OCI-LY3 (cell line): ENCODE measurements around the gene NRM.

Experiments
- EZH2phosphoT487 ChIP-seq: fragments of 200-600 bp; shearing (Covaris generic); IDR thresholded peaks from 2 replicates; pipeline ENCODE4 v1.6.1; 2018; ENCODE audit warnings: antibody characterized with exemption, mixed run types, low read depth
- TF ChIP-seq, protein P1 (sequence below): fragments of 200-600, 300-600 bp; sonication (generic); IDR thresholded peaks from 2 replicates; pipeline ENCODE4 v1.5.1; 2014; ENCODE audit warnings: antibody characterized with exemption, low read length, low read depth

- TF ChIP-seq, protein P1, sequence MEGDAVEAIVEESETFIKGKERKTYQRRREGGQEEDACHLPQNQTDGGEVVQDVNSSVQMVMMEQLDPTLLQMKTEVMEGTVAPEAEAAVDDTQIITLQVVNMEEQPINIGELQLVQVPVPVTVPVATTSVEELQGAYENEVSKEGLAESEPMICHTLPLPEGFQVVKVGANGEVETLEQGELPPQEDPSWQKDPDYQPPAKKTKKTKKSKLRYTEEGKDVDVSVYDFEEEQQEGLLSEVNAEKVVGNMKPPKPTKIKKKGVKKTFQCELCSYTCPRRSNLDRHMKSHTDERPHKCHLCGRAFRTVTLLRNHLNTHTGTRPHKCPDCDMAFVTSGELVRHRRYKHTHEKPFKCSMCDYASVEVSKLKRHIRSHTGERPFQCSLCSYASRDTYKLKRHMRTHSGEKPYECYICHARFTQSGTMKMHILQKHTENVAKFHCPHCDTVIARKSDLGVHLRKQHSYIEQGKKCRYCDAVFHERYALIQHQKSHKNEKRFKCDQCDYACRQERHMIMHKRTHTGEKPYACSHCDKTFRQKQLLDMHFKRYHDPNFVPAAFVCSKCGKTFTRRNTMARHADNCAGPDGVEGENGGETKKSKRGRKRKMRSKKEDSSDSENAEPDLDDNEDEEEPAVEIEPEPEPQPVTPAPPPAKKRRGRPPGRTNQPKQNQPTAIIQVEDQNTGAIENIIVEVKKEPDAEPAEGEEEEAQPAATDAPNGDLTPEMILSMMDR: no peak
- no peak for TF ChIP-seq EZH2phosphoT487
Observed at GRCh38 chr6:30657454-30657853, 33.3 kb downstream of the NRM start.
